ENCODE data around the gene DNAJC1. TPM values are rescaled to one million over a fixed set of nuclear protein-coding genes. Genes with fewer than 3 reads are reported as not detected.

The DNAJC1 gene
- total and polyA plus RNA-seq, 10 of the 15 experiments (the other 5 are each of a cell fraction or from before 2014, with no cell fraction given), result 2.5 to 39.3 (median 20.4) TPM

DNA sequence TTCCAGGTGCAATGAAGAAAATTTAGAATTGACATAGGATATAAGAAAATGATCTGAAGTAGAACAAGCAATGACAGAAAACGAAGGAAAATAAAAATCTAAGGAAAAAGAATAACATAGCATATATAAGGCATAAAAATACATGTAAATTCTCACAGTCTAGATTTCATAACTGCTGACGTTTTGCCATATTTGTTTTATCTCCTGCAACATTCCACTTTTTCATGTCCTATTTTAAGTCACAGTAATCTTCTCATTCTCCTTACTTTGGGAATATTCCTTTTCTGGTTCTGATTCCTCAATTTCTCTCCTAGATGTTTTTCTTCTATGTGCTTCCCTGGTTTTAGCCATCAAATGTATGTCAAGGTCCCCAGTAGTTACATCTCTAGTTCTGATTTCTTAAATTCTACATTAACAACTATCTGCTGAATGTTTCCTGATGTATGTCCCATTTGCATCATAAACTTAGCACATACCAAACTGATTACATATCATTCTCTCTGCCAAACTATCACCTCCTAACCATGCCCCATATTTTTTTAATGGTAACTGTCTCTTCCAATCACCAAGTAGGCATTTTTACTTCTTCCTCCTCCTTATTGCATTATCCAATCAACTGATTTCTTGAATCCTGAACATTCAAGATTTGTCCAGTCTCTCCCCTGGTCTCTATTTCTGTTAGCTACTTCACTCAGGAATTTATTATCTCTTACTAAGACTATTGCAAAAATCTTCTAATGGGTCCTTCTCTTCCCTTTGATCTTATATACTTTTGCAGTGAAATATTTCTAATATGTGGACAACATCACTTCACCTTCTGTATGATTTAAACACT lies 171.3 kb downstream of the DNAJC1 start:
- POLR2A ChIA-PET, result no interaction called here
- Histone ChIP-seq H3K27me3 (replicated peaks in 1 of 2; ENCODE audit: control insufficient read depth in 2 of 2, insufficient read depth in 2 of 2, low read length in 1 of 2) (no peaks in the 10 kb centered on the region), H3K36me3 (ENCODE audit: control insufficient read depth in 2 of 2, insufficient read depth in 2 of 2, low read length in 1 of 2) (no peaks in the 10 kb centered on the region), H3K27ac (ENCODE audit: control insufficient read depth, insufficient read depth) (no peak overlapping the region), H3K4me3 (no peak overlapping the region), H3K4me1 (ENCODE audit: control insufficient read depth, insufficient read depth, low read length) (no peaks in the 10 kb centered on the region), H4K20me1 (ENCODE audit: control insufficient read depth, insufficient read depth) (no peaks in the 10 kb centered on the region), H3K79me2 (ENCODE audit: control insufficient read depth, insufficient read depth, low read length) (no peaks in the 10 kb centered on the region), H3K9ac (ENCODE audit: control insufficient read depth, insufficient read depth, low read length) (no peak overlapping the region), H3K9me3 (replicated peaks; ENCODE audit: control insufficient read depth, insufficient read depth, low read length) (peaks cover 3% of the 10 kb centered on the region; the same call in 2 of the 3 replicates), H2AFZ (ENCODE audit: control insufficient read depth, low read depth, low read length) (no peak overlapping the region), H3K4me2 (ENCODE audit: control insufficient read depth, insufficient read depth) (no peak overlapping the region)
- SMC1A ChIA-PET (ENCODE audit: uncharacterized antibody, unreplicated experiment), result no interaction called here
- DNase-seq (ENCODE audit: low read depth, low spot score) (no peak), ATAC-seq (no peak), FAIRE-seq (peak; percentile 56)
- in situ Hi-C loops (cut with MboI), result no loop called here
- intact Hi-C loops (cut with micrococcal nuclease; ENCODE audit: unreplicated experiment), result no loop called here
- 100% methylated on average over 2 of the region's 2 CpGs for WGBS (ENCODE audit: insufficient coverage, insufficient replicate concordance, low lambda C conversion rate, missing lambda C conversion rate)
- TF ChIP-seq, protein P1, sequence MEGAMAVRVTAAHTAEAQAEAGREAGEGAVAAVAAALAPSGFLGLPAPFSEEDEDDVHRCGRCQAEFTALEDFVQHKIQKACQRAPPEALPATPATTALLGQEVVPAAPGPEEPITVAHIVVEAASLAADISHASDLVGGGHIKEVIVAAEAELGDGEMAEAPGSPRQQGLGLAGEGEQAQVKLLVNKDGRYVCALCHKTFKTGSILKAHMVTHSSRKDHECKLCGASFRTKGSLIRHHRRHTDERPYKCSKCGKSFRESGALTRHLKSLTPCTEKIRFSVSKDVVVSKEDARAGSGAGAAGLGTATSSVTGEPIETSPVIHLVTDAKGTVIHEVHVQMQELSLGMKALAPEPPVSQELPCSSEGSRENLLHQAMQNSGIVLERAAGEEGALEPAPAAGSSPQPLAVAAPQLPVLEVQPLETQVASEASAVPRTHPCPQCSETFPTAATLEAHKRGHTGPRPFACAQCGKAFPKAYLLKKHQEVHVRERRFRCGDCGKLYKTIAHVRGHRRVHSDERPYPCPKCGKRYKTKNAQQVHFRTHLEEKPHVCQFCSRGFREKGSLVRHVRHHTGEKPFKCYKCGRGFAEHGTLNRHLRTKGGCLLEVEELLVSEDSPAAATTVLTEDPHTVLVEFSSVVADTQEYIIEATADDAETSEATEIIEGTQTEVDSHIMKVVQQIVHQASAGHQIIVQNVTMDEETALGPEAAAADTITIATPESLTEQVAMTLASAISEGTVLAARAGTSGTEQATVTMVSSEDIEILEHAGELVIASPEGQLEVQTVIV (IDR thresholded peaks at IDR 0.05; ENCODE audit: borderline replicate concordance, partially characterized antibody), result no peak
- TF ChIP-seq, protein P2, sequence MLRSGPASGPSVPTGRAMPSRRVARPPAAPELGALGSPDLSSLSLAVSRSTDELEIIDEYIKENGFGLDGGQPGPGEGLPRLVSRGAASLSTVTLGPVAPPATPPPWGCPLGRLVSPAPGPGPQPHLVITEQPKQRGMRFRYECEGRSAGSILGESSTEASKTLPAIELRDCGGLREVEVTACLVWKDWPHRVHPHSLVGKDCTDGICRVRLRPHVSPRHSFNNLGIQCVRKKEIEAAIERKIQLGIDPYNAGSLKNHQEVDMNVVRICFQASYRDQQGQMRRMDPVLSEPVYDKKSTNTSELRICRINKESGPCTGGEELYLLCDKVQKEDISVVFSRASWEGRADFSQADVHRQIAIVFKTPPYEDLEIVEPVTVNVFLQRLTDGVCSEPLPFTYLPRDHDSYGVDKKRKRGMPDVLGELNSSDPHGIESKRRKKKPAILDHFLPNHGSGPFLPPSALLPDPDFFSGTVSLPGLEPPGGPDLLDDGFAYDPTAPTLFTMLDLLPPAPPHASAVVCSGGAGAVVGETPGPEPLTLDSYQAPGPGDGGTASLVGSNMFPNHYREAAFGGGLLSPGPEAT (IDR thresholded peaks at IDR 0.05; ENCODE audit: low read depth), result no peak
- no peak for TF ChIP-seq KDM1A (IDR thresholded peaks at IDR 0.05; ENCODE audit: borderline replicate concordance)
- TF ChIP-seq ZNF217 (IDR thresholded peaks at IDR 0.05), result no peak
- TF ChIP-seq CHD4 (IDR thresholded peaks at IDR 0.05), result no peak
- TF ChIP-seq GABPA (IDR thresholded peaks at IDR 0.05; ENCODE audit: low read depth), result no peak
- TSS peak; percentile 33 for BruUV-seq (replicated peaks)
- CTCF ChIA-PET, result no interaction called here
- RAD21 ChIA-PET (ENCODE audit: unreplicated experiment), result no interaction called here

All from GM12878 (cell line).